HG02938 (cell line): ENCODE data around the gene TOM1.

Experiments used
- ATAC-seq: cut with Tn5 transposase; IDR thresholded peaks from one replicate; pipeline ENCODE4 v1.9.1; 2021; ENCODE audit warnings: mild to moderate bottlenecking, moderate library complexity; ENCODE audit not compliant: unreplicated experiment

Gene TOM1

DNA sequence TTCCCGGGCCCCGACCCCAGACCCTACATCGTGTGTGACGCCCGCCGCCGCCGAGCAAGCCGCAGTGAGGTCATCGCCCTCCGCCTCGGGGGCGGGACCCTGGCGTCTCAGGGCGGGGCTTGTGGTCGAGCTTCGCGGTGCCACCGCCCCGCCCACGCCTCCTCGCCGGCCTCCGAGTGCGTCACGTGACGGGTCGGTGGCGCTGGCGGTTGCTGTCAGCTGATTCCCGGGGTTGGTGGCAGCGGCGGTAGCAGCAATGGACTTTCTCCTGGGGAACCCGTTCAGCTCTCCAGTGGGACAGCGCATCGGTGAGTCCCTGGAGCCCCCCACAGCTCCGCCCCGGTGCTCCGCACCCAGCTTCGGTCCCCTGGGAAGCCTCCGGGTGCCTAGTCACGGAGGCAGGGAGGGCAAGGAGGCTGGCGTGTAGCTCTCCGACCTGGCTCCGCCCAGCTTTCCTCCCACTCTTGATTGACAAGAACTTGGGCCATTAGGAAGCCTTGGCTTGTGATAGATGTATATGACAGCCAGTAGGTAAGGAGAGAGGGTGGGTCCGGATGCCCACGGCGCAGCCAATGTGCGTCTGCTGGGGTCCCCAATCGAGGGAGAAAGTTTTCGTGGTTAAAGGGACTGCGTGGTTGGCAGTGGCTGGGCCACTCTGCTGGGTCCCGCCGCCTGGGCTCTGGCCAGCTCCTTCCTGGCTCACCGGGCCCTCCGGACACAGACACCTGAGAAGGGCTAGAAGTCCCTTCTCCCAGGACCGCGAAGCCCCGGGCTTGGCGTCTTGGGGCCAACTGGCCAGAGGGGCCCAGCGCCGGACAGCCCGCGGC is at the start of gene TOM1:
TOM1 (plus strand) TSS at position 222 of the 827 bp plus-strand sequence; CDS start at position 257, 35 bp downstream.
- peak; percentile 99 for ATAC-seq

DNA sequence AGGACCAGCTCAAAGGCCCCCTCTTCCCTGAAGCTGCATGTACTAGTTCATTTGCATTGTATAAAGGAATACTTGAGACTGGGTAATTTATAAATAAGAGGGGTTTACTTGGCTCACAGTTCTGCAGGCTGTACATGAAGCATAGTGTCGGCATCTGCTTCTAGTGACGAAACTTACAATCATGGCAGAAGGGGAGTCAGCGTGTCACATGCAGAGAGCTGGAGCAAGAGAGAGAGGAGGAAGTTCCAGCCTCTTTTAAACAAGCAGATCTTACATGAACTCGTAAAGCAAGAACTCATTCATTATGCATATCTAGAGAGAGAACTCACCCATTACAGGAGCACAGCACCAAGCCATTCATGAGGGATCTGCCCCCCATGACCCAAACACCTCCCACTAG is 49.5 kb upstream of the TOM1 start:
- ATAC-seq = no peak

DNA sequence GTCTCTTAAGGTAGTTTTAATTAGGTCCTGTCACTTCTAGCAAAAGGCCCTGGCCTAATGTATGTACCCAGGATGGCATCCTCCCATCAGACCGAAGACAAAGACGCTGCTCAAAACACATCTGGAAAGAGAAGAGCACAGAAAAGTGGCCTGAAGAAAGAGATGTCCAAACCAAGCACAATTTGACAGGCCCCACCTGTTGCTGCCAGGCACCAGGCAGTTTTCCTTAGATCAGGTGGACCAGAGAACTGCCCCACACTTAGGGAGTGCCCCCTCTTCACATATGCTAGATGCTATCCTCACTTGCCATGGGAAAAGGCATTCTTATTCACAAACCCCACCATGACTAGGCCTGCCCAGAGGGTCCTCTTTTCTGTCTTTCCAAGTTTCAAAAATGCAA is 45.7 kb upstream of the TOM1 start:
- no peak for ATAC-seq

DNA sequence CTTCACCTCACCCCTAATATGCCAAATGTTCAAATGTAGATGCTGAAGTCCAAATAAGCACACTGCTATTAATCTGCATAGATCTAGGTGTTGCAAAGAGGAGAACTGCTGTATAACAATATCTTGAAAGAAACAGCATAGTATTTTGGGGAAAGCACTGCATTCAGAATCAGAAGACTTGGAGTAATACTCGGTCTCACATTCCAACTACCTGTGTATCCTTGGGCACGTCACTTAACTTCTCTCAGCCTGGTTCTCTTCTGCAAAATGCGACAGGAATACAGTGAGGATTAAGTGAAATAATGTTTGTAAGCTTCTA is 42.7 kb upstream of the TOM1 start:
- ATAC-seq = peak; percentile 12

DNA sequence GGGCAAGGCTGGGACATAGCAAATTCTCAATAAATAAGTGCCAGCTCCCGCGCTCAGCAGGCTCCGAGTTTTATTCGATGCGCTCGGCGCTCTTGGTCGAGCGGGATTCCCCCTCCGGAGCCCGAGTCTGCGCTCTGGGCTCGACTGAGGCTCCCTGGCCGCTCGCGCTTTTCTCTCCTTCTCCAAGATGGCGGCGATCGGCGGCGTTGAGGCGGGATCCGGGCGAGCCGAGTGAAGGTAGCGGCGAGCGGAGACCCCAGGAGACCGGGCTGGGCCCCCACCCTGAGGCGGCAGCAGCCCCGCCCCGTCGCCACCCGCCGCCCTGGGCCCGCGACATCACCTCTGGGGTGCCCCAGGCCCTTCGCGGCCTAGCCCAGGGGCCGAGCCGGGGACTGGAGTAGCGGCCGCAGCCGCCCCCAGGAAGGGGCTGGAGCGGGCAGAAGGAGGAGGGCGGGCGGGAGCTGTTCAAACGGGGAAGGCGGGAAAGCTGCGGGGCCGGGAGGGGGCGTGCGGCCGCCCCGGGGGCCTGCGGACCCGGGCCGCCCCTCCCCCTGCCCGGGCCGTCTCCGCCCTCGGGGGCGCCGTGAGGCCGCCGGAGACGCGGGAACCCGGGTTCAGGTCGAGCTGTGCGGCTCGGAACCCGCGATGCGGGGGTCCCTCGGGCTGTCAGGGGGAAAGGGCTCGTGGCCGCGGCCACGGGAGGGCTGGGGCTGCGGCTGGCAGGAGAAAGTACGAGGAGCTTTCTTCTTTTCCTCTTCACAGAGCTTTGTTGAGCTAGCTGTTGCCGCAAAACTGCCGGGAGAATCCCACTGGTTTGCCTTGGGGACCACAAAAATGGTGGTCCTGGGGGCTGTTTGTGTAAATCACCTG is 42.1 kb upstream of the TOM1 start, which contains the start of gene HMGXB4:
HMGXB4 (plus strand) TSS at position 173 of the 870 bp plus-strand sequence. CDS start 4,898 bp downstream, outside the sequence.
- peak; percentile 91 for ATAC-seq

DNA sequence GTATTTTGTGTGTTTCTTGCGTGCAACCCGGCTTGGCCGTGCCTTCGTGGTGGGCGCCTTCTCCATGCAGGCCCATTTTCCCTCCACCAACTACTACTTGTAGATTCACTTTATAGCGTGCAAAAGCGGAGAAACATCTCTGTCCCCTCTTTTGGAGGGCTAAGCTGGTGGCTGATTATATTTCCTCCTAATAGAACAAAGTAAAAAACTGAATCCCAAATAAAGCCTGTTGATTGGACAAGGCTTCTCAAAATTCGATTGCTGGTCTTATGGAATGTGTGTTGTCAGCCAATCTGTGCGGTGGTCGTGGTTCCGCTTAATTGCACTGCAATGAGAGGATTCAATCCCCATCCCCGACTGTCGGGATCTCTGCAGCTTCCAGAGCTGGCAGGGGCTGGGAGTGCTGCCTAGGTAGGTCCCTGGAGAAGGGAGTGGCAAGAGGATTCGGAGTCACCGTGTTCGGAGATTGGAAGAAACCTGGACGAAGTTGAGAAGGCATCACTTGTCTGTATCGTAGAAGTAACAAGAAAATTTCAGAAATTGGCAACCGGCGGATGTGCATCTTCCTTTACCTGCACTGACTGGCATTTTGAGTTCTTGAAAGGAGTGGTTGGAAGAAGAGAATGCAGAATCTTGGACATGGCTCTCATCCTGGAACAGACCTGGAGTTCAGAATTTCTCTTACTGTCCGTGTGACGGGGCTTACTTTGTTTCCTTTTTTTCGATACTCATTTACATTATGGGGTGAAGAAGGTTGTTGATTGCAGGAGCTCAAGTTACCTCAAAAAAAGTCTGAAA is 41.3 kb upstream of the TOM1 start:
- no peak for ATAC-seq

DNA sequence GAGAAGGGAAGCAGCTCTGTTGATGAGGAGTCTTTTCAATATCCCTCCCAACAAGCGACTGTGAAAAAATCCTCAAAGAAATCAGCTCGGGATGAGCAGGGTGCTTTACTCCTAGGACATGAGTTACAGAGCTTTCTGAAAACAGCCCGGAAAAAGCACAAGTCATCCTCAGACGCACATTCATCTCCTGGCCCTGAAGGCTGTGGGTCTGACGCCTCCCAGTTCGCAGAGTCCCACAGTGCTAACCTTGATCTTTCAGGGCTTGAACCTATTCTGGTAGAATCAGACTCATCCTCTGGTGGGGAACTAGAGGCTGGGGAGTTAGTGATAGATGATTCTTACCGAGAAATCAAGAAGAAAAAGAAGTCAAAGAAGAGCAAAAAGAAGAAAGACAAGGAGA is 34.7 kb upstream of the TOM1 start:
- no peak for ATAC-seq

DNA sequence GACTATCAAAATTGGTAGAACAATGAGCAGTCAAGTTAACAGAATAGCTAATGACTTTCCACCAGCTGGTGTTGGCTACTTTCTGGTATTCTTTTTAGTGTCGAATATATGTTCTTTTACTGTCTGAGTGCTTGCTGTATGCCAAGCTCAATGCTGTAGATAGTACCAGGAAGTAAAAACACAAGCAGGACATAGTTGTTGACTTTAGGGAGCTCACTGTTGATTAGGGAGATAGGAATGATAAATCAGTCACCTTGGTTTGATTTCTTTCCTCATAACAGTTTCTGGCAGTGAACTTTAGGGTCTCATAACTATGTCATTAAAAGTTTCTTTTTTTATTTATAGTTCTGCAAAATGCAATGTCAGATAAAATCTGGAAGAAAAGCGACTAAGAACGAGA is 33.4 kb upstream of the TOM1 start:
- no peak for ATAC-seq

DNA sequence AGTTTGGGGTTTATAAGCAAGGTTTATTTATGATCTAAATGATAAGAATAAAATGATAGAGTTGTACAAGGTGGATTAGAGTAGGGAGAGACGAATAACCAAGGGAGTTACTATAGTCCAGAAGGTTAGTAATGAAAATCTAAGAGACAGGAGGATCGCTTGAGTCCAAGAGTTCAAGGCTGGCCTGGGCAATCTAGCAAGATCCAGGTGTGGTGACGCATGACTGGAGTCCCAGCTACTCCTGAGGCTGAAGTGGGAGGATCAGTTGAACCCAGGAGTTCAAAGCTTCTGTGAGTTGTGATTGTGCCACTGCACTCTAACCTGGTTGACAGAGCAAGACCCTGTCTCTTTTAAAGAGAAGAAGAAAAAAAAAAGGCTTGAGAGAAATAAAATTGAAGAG is 30.1 kb upstream of the TOM1 start:
- no peak for ATAC-seq

DNA sequence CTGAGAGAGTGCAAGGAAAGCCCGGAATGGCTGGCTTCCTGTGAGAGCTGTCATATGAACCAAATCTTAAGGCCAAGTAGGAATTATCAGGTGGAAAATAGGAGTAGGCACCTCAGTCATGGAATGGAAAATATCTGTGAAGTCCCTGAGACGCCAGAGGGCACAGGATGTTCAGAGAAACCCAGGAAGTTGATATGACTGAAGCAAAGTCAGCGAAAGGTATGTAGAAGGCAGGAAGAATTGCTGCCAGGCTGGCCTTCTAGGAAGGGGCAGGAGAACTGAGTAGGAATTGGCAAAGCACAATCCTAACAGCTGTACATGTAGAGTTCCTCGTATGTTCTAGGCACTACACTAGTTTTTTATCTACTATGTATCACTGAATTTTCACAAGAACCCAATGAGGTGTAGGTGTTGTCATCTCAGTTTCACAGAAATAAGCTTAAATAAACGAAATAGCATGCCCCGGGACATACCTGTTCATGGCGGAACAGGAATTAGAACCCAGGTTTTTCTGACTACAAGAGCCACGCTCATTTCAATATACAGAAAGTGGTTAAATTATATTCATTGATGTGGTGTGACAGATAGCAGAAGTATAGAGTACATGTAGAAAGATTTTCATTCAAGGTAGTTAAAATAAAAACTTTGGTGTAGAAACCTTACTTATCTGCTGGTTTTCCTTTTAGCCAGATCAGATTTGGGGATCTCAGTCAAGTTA is 25.4 kb upstream of the TOM1 start:
- no peak for ATAC-seq

DNA sequence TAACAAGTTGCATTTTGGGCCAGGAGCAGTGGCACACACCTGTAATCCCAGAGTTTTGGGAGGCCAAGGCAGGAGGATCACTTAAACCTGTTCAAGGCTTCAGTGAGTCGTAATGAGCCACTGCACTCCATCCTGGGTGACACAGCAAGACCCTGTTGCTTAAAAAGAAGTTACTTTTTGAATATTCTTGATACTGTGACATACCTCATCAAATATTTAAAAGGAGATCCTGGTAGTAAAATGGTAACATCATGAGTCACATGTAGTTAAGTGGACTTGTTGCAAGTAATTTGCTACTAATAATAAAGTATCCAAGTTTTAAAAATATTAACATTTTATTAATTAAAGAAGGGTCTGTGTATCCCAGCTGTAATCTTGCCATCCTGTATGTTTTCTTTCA is 24.1 kb upstream of the TOM1 start:
- no peak for ATAC-seq

DNA sequence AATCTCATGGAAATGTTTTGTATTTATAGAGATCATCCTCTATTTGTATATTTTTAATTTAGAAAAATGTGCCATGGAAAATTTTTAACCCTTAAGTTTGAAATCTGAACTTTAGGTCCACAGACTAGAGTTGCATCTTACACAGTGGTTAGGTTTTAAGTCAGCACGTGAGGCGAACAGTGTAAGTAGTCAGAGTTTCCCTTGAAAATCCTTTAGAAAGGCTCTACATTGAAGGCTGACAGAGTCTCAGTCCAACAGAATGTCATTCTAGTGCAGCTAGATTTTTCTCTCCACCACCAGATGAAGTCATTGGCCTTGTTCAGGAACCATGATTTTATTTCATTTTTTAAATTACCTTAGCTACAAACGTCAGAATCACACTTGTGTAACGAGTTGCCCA is 23.7 kb upstream of the TOM1 start:
- ATAC-seq = no peak

DNA sequence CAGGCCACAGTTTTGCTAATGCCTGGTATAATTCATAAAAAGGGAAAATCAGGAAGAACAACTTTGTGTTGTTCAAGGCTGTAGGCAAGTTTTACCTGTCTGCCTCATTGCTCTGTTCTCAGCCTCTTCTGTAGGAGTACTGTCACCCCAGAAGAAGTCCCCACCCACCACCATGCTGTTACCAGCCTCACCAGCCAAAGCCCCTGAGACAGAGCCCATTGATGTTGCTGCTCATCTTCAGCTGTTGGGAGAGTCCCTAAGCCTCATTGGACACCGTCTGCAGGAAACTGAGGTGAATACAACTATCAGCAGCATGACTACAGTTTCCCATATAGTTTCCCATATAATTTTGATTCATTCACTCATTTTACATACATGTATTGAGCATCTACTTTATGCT is 11.6 kb upstream of the TOM1 start:
- no peak for ATAC-seq

DNA sequence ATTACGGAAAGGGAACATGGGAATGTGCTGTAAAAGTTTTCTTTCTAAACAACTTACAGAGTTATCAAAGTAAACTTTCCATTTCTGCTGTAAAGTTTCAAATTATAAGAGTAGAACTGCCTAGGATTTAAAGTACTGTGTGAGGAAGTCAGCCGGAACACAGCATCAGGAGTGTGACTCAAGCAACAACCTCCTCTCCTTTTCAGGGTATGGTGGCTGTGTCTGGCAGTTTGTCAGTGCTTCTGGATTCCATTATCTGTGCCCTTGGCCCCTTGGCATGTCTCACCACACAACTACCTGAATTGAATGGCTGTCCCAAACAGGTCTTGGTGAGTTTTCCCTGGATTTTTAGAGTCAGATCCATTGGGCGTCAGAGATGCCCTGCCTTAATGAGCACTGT is 6.9 kb upstream of the TOM1 start:
- no peak for ATAC-seq

DNA sequence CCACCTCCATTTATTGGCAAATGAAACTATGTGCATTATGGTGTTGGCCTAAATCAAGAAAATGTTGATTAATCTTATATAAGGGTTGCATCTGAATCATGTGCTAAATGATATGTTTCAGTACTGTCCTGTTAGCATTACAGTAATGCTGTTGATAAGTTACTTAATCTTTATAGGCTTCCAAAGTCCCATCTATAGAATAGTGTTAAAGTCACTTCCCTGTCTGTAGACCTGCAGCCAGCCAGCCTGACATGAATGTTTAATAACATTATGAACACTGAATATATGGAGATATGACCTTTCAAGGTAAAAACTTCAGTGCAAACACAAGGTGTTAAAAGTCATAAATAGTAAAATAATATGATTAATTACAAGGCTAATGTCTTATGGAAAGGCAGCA is 3.6 kb upstream of the TOM1 start:
- no peak for ATAC-seq

DNA sequence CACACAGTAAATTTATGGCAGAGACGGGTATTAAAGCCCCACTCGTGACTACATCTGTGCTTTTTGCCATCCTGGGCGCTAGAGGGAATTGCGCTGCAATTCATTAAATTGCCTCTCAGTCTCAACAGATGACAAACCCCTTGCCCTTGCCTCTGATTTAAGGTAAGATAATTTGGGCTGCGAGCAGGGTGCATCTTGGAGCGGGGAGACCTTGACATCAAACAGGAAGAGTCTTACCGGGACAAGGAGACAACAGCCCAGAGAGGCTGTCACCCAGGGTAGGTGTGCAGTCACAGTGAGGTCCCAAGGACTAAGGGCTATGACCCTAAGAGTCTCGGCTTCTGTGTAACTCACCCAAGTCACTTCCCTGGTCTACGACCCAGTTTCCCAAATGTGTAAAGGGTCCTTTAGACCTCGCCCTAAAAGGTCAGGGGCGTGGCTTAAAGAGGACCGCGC is 449 bp upstream of the TOM1 start:
- ATAC-seq = peak; percentile 25

DNA sequence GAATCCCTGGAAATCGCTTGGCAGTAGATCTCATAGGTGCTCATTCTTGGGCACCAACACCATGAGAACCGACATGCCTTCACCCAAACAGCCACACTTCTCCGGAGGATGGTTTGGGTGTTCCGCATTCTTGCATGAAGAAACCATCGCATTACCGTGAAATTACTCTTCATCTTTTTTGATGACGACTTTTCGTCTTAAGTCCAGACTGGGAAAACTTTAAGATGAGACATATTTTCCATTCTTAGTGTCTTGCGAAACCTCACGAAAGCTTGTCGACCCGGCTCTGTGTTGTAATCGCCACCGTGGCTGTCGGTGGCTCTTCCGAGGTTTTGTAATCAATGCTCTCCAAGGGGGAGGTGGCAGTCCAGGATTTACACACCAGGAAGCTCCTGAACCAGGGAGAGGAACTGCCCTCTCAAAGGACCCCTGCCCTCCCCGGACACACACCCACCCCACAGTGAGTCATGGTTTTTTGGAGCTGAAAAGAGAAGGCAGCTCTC is 1.7 kb downstream of the TOM1 start:
- no peak for ATAC-seq

DNA sequence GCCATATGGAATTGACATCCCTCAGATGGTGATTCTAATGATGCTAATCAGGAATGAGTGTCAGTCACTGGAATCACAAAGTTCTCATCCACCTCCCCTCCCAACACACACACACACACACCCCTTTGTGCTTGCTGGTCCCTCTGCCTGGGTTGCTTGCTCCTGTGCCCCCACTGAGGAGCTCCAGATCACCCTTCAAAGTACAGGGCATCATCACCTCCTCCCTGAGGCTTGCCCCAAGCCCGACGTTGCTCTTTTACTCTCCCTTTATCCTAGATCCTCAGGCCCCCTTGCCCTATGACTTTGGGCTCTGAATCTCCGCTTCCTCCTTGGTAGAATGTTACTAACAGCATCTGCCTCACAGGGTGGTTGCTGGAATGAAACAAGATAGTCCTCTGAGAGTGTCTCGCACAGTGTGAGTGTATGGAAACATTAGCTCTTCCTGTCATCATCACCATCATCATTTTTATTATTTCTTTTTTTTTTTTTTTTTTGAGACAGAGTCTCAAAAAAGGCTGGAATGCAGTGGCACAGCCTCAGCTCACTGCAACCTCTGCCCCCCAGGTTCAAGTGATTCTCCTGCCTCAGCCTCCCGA is 3.4 kb downstream of the TOM1 start:
- ATAC-seq = no peak

DNA sequence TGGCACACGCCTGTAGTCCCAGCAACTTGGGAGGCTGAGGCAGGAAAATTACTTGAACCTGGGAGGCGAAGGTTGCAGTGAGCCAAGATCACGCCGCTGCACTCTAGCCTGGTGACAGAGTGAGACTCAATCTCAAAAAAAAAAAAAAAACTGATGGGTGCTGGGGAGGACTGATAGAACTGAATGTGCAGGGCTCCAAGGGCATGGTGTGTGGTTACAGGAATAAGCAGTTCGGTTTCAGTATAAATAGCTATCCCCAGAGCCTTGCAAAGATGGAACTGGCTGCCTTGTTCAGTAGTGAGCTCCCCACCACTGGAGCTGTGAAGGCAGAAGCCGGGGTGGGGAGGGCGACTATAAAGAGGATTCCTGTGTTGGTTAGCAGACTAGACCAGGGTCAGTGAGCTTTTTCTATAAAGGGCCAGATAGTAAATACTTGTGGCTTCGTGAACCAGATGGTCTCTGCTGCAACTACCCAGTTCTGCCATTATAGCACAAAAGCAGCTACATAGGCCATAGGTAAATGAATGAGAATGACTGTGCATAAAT is 5.9 kb downstream of the TOM1 start:
- ATAC-seq = no peak
